HG02588 (cell line): ENCODE results near the gene BFSP1.
A peak's percentile ranks its signal among the peaks of the same experiment; 100 is the strongest.

Experiments used
- ATAC-seq: cut with Tn5 transposase; IDR thresholded peaks from one replicate; pipeline ENCODE4 v1.9.1; 2021; ENCODE audit warnings: mild to moderate bottlenecking, moderate library complexity; ENCODE audit not compliant: unreplicated experiment

The BFSP1 gene

DNA sequence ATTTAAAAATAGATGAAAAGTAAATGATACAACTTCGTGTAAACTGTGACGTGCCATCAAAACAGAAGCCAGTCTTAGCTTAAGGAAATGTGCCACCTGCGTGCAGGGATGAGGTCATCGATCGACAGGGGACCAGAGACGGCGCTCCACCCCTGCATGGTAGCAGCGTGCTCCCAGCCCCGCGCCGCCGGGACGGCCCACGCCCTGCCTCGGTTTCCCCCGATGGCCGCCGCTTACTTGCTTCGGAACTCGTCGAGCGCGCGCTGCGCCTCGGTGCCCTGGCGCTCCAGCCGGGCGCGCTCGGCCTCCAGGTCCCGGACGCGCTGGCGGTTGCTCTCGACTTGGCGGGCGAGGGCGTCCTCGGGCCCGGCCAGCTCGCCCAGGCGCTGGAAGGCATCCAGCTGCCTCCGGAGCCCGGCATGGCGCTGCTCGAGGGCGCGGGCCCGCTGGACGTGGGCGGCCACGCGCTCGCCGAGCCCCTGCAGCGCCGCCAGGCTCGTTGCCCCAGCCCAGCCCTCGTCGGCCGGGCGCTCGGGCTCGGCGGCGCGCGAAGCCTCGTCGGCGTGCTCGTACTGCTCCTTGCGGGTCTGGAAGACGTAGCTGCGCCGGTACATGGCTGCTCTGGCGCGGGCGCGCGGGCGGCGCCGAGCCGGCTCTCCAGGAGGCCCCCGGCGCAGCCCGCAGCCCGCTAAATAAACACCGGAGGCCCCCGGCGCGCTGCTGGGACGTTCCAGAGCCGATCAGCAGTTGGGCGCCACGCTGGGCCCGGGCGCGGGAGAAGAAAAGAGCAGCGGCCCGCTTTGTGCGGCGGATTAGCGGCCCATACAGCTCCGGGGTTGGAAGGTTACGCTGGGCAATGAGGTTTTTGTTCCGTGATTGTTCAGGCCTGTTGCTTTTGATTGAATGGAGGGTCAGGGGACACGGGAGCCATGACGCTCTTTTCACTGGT lies at the start of gene BFSP1:
Gene BFSP1 (minus strand): TSS at position 664 of the 949 bp plus-strand sequence. CDS start 50 bp downstream, at position 614.
- no peak for ATAC-seq

DNA sequence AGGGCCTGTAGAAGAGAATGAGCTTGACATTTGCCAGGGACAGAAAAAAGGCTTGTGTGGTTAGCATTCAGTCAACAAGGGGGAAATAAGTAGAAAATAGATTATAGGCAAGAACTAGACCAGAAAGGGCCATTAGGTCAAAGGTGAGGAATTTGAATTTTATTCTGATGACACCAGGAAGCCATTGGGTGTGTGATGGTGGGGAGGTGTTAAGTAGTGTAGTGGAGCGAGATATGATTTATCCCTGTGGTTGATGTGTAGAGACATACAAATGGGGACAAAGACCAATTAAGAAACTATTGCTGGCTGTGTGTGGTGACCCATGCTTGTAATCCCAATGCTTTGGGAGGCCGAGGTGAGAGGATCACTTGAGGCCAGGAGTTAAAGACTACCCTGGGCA lies 49.7 kb upstream of the BFSP1 start:
- no peak for ATAC-seq

DNA sequence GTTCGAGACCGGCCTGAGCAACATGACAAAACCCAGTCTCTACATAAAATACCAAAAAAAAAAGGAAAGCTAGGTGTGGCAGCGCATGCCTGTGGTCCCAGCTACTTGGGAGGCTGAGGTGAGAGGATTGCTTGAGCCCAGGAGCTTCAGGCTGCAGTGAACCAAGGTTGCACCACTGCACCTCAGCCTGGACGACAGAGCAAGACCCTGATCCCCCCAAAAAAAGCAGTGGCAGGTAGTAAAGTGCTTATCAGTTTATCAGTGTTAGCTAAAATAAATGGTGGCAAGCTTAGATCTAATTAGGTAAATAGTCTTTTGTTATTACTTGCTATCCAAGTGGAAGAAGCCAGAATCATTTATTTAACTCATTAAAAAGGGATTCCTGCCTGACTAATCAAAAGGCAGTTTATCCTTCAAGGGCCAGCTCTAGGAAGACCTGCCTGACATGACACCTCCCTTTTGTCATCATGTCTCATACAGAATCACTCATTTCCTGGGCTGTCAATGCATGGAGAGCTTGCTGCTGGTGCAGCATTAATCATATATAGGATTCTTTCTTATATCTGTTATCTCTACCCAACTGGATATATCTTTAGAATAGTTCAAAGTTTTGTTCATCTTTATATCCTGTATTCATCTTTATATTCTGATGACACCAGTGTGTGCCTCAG lies 48.3 kb upstream of the BFSP1 start:
- no peak for ATAC-seq

DNA sequence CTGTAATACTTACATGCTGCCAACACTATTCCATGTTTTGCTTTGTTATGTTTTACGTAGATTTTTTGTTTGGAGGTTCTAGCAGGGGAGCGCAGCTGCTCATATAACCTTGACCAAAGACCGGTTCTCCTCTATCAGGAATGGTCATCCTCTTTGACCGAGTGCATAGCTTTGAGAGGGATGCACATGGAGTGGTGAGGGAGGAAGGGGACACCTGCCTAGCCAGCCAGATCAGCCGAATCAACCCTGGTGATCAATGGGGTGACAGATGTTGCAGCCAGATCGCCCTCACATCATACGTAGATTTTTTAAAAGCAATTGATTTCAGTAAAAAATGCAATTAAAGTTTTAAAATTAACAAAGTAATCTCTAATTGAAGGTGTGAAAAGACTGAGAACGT lies 45.0 kb upstream of the BFSP1 start:
- no peak for ATAC-seq

DNA sequence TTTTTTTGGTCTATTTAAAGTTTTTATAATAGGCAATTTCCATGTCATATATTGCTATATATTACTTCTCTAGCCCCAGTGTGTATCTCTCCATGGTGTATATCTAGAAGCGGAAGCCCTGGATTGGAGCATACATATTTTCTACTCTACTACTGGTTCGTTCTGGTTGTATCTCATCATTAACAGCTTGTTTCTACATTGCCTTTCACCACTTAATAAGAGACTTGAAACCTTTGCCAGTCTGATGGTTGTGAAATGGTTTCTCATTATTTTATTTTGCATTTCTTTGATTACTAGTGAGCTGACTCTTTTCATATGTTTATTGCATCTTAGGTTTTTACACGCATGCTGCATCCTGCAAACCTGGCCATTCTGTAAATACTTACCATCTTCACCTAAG lies 42.3 kb upstream of the BFSP1 start:
- no peak for ATAC-seq

DNA sequence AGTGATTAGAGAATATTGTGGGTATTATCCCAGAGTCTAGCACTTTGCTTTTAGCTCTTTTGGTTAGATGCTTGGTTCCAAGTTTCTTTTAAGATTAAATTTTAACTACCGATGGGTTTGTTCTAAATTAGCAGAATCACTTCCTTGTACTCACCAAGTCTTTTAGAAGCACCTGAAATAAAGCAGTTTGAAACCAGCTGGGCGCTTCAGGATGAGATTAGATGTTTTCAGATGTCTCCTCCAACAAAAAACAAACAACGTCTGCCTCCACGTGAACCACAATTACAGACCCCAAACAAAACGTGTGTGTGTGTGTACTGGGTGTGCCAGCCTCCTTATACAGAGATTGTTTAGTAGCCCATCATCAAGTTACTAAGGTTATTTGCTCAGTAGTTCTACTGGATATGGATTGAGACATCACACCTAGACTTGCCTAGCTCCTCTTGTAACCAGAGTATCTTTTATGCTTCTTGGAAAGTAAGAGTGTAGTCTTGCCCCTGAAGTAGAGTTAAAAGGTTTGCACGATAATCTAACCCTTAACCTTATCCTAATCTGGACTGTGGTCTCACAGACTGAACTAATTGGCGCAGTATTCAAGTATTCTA lies 41.0 kb upstream of the BFSP1 start:
- no peak for ATAC-seq

DNA sequence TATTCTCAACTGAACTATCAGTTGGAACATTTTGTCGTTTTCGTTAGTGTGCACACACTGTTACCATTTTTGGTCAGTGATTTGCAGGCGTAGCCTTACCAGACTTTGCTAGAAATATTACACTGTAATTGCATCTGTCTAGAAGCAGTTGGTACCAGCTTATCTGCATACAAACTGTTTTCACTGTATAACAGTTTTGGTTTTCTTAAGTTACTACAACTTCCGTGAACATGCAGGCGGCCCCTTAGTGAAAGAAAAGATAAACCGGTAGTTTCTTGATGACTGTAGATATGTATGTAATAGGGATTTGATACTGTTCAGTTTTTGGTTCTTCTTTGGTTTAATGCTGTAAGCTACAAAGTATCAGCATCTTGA lies 40.0 kb upstream of the BFSP1 start:
- ATAC-seq = no peak

DNA sequence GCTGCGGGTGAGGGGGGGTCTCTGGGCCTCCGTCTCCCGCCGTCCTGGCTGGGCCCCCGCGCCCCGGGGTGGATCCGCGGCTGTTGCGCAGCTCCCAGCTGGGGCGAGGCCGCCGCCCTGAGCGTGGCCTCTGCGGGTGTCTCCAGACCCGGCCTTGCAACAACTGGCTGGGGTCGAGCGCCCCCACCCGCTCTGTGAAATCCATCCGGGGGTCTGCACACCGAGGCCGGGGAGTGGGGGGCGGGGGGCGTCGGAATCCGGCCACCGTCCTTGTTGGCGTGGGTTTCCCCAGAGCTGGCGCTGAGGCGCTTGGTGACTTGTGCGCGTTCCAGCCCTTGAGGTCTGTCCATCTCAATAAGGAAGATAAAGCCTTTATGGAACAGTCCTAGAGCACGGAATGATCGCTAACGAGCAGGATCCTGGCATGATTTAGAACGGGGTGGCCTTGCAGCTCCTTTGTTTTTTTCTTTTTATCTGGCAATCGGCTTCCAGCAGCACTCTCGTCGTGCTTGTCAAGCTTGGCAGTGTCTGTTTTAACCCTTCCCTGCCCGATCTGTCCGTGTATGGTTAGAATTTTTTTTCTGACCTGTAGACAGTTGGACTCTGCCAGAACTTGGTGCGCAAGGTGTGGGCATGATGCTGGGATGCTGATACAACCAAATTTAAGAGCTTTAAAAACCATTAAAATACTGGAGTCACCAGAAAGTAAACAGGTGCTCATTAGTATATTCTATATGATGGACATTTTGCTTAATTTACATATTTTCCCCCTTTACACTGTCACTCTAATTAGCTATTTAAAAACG lies 39.4 kb upstream of the BFSP1 start:
- ATAC-seq = peak; percentile 32

DNA sequence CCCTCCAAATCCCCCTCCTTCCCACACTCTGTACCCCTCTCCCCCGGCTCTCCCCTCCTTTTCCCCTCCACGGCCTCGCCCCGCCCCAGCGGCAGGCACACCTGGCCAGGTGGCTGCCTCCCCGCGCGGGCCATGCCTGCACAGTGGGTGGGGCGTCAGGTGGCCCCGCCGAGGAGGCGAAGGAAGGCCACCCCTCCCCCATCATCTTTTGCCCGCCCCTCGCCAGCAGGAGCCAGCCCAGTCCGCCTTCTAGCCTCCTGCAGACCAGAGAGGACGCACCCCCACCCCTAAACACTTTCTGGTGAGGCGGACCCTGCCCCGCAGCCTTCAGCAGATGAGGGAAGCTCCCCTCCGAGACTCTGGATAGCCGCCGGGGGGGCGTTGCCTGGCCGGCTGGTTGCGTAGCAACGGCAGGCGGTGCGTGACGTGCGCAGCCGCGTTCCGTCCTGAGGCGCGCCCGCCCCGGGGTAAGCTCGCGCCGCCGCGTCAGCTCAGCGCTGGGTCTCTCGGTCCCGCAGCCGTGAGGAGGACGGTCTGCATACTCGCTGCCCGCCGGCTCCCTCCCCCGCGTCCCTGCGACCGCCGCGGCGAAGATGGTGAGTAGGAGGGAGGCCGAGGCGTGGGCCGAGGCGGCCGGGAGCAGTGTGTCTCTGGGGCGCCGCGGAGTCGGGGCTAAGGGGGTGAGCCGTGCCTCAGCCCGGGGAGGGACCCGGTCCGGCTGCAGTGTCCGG lies 38.6 kb upstream of the BFSP1 start, which contains the start of gene DSTN:
Gene DSTN (plus strand): TSS at position 460 of the 731 bp plus-strand sequence. CDS start 134 bp downstream, at position 594.
- ATAC-seq = peak; percentile 93

DNA sequence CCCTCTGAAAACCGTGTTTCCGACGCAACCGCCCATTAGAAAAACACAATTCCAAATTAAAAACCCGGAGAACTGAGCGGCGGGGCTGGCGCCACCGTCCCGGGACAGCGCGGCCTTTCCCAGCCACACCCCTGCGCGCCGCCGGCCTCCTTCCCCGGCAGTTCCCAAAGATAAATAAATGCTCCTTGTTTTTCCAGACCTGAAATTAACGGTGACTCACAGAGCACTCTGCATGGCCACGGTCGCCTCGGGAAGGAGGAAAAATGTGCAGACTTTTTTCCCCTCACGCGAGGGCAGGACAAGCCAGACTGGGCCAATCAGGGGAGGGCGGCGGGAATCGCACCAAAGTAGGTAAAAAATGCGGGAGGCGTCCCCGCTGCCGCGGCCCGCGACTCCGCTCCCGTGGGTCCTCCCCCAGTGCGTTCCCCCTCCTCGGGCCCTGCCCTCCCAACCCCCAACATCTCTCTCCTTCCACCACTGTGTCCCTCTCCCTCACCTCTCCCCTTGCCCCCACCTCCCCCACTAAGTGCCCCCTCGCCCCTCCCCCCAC lies 37.9 kb upstream of the BFSP1 start:
- no peak for ATAC-seq

DNA sequence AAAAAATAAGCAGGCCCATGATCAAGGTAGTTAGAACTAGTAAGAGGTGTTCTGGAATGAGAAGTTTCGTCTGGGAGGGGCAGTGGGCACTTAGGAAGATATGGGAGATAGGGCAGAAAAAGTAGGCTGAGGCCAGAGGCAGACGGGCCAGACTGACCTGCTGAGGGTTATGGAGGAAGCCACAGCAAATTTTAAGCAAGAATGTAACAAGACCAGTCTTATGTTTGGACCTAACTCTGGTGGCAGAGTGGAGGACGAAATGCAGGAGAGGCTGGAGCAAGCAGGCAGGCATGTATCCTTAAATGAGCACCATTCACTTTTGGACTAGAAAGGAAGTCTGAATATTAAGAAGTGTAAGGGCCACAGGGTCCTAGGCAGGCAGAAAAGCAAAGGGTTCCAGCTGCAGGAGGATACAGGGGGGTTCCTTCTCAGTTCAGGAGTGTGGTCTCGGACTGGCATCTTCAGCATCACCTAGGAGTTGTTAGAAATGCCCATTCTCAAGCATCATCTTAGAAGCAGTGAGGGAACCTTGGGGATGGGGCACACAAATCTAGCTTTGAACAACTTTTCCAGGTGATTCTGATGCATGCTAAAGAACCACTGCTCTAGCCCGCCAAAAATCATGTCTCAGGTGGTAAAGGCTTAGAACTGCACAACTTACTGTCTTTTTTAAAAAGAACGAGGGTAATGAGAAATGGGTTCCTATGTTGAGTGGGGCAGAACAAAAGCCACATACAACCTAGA lies 37.0 kb upstream of the BFSP1 start:
- no peak for ATAC-seq

DNA sequence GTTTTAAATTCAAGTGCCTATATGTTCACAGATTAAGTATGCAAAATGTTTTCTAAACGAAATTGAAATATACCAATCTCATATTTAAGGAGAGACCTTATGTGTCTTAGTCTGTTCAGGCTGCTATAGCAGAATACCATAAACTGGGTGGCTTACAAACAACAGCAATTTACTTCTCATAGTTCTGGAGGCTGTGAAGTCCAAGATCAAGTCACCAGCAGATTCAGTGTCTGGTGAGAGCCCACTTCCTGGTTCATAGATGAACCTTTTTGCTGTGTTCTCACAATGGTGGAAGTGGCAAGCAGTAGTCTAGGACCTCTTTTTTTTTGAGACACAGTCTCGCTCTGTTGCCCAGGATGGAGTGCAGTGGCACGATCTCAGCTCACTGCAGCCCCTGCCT lies 35.2 kb upstream of the BFSP1 start:
- no peak for ATAC-seq

DNA sequence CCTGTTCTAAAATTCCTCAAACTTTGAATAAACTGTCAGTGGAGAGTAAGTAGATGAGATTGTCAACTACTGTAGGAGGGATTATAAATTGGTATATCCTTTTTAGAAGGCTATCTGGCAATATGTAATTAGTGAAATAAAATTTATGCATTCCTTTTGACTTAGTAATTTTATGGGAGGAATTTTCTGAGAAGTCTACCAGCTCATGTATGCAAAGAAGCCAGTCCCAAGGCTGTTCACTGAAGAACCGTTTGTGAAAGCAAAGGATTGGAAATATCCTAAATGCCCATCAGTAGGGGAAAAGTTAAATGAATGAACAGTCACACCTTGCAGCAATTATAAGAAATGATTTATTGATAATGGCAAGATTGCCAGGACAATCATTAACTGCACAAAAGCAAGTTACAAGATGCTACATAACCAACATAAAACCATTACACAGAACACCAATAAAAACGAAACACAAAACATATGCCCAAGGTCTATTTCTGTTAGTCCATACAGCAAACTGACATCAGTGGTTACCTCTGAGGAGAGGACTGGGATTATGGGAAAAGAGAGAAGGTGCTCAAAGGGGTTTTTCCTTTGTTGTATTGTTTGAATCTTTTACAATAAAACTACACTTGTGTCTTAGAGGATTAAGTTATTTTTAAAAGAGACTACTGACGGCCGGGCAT lies 34.1 kb upstream of the BFSP1 start:
- no peak for ATAC-seq

DNA sequence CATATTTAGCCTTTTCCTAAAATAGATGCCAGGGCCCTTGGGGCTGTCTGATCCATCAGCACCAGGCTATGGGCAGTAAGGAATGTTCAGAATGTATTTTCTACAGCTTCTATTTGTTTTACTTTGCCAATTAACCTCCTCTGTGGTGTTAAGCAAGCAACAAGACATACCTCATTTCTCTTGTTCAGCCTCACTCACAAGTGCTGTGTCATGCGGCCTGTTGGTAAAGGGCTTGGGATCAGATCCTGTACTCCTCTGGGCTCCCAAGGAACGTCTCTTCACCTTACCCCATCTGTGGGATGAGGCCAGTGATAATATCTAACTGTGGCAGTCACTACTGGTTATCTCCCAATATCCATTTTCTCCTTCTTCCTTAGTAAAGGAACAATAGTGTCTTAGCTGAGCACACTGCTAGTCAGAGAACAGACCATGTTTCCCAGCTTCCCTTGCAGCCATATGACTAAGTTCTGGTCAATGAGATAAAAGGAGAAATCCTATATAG lies 31.7 kb upstream of the BFSP1 start:
- no peak for ATAC-seq

DNA sequence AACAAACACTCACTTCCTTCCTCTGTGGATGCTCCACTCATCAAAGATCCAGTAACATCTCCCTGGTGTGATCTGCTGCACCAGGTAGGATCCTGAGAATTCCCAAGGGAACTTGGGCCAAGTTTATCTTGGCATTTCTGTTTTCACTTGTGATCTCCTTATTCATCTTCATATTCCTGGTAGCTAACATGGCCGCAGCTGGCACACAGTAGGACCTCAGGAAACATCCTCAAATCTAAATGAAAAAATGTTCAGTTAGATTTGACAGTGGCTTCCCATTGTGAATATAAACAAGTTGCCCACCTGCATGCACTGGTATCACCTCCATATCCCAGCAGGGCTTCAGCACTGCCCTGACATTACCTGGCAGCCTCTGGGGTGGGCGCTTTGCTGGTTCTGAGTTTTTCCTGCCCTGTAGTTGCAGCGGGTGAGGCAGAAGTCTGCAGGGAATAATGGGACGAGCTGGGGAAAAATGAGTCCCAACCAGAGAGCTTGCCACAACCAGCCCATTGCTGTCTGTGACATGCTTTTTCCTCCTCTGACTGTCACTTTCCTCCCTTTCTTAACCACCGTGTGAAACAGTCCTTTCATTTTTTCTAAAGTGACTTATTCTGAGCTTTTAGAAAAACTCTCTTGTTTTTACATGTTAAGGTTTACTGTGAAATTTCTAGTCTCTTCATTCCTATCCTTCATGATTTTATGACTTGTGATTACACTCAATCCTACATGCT lies 29.3 kb upstream of the BFSP1 start:
- ATAC-seq = no peak

DNA sequence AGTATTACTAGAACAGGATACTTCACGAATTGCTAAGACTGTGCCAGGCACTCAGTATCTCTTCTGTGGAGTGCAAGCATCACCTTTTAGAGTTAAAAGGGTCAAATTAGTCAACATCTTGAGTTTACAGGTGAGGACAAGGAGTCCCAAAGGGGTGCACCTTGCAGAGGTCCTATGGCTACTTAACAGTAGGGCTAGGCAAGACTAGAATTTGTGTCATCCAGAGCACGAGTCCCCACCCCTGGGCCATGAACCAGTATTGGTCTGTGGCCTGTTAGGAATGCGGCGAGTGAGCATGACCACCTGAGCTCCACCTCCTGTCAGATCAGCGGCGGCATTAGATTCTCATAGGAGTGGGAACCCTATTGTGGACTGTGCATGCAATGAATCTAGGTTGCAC lies 28.2 kb upstream of the BFSP1 start:
- no peak for ATAC-seq

DNA sequence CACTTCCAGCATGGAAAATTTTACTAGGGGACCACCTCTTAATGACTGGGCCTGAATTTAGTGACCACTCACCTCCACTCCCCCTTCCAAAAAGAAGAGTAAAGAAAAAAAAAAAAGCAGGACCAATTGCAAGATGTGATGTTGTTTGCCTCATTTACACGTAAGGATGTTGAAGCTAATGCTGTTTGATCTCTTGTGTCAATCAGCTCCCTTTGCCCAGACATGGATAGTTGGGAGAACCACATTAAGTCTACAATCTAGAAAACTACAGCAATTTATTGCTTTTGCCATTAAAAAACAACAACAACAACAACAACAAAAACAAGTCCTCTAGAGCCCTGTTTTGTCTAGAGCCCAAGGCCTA lies 27.7 kb upstream of the BFSP1 start:
- ATAC-seq = no peak
